ENCODE measurements around the gene RYR3. TPM values are rescaled to one million over a fixed set of nuclear protein-coding genes. Genes with fewer than 3 reads are reported as not detected.

The RYR3 gene
- total and polyA plus RNA-seq, 2 of the 13 experiments (the other 11 are each of a cell fraction or from before 2014, with no cell fraction given) = not detected

DNA sequence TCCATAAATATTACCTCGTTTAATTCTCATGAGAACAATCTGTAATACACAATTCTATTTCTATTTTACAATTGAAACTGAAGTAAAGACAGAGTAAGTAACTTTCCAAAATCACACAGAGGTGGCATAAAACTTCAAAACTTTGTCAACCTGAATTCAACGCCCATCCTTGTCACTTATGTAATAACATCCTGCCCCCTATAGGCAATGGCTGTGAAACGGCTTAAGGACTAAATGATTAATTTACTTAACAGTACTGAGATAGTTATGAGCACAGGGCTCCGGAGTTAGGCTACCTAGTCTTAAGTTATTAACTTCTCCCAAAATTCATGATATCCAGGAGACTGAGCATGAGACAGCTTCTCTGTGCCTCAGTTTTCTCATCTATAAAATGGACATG, 364.5 kb downstream of the RYR3 start:
- FAIRE-seq (no peak), ATAC-seq (no peak), DNase-seq (ENCODE audit: low spot score) (no peak)
- no peaks in the 10 kb centered on the region for H4K20me1 ChIP-seq (ENCODE audit: insufficient read depth, low read length)
- H2AFZ ChIP-seq (ENCODE audit: low read length) = no peak overlapping the region
- no peak overlapping the region for H3K4me3 ChIP-seq (replicated peaks in 1 of 3; ENCODE audit: insufficient read depth in 1 of 3, low read depth in 2 of 3, low read length in 3 of 3)
- POLR2A ChIA-PET = no interaction called here
- H3K9ac ChIP-seq (ENCODE audit: insufficient read depth, low read depth, low read length) = no peak overlapping the region
- H3K27ac ChIP-seq (ENCODE audit: extremely low read length, insufficient read depth, low read length) = no peak overlapping the region
- 1% methylated on average over 4 of the region's 4 CpGs for WGBS (ENCODE audit: low lambda C conversion rate)
- H3K79me2 ChIP-seq (ENCODE audit: insufficient read depth, low read length) = no peaks in the 10 kb centered on the region
- intact Hi-C loops (cut with micrococcal nuclease; ENCODE audit: unreplicated experiment) (no loop called here), in situ Hi-C loops (cut with HindIII; ENCODE audit: extremely low pct_ligation_motif_present, low pct_unique_long_range_greater_than_20kb) (no loop called here)
- no peaks in the 10 kb centered on the region for H3K4me1 ChIP-seq (ENCODE audit: insufficient read depth, low read length)
- BruUV-seq (replicated peaks) = no TSS peak
- peaks cover 0 to 20% of the 10 kb centered on the region in 2 experiments; a peak in 2 of 5 replicates for H3K27me3 ChIP-seq (ENCODE audit: control insufficient read depth in 1 of 2, insufficient read depth in 2 of 2, low read length in 2 of 2)
- CTCF ChIA-PET (ENCODE audit: low intra/inter-chr PET ratio, low total read pairs) = no interaction called here
- no peaks in the 10 kb centered on the region for H3K9me3 ChIP-seq (ENCODE audit: low read length)
- TF ChIP-seq ZNF331 (CRISPR knock-in tag; IDR thresholded peaks at IDR 0.05) (no peak), ZNF629 (CRISPR knock-in tag; conservative IDR thresholded peaks at IDR 0.05) (0 out of 2 replicates have a peak, but pooled peaks have one; percentile 21), NFE2L2 (IDR thresholded peaks at IDR 0.05; ENCODE audit: low read length) (no peak), STAG1 (CRISPR knock-in tag; IDR thresholded peaks at IDR 0.05) (0 out of 2 replicates have a peak, but pooled peaks have one; percentile 26), PCBP2 (optimal IDR thresholded peaks at IDR 0.05; ENCODE audit: low read depth, low read length, poor library complexity, severe bottlenecking) (no peak)
- no peak overlapping the region for H3K4me2 ChIP-seq (ENCODE audit: low read depth, low read length)
- no peaks in the 10 kb centered on the region for H3K36me3 ChIP-seq (replicated peaks in 1 of 2; ENCODE audit: control insufficient read depth in 1 of 2, insufficient read depth in 2 of 2, low read length in 2 of 2)

DNA sequence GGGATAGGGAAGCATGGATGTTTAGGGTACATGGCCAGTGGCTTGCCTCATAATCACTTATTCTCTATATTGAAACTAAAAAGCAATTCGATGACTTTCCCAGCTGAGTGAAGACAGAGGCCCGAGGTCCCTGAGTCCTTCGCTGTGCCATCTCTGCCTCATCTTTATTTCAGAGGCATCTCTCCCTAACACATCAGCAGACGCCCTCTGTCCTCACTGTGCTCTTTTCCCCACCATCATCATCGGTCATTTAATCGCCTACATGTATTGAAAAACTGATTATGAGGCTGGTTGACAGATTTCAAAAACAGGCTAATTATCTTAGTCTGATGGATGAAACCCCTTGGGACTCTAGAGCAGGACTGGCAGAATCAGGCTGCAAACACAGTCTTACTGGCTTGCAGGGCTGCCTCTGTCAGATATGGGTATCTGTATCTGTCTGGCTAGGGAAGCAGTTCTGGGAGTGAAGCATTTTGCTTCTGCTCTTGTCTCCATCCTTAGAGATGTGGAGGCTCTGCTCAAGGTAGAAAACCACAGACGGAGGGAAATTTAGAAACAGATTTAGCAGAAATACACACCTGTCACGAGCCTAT, 366.6 kb downstream of the RYR3 start:
- H3K4me1 ChIP-seq (ENCODE audit: insufficient read depth, low read length) = no peaks in the 10 kb centered on the region
- no peak overlapping the region for H3K4me2 ChIP-seq (ENCODE audit: low read depth, low read length)
- H3K79me2 ChIP-seq (ENCODE audit: insufficient read depth, low read length) = no peaks in the 10 kb centered on the region
- ChIA-PET CTCF (ENCODE audit: low intra/inter-chr PET ratio, low total read pairs) (no interaction called here), POLR2A (no interaction called here)
- ATAC-seq (no peak), FAIRE-seq (no peak), DNase-seq (ENCODE audit: low spot score) (no peak)
- H3K27ac ChIP-seq (ENCODE audit: extremely low read length, insufficient read depth, low read length) = no peak overlapping the region
- in situ Hi-C loops (cut with HindIII; ENCODE audit: extremely low pct_ligation_motif_present, low pct_unique_long_range_greater_than_20kb) = no loop called here
- intact Hi-C loops (cut with micrococcal nuclease; ENCODE audit: unreplicated experiment) = no loop called here
- no TSS peak for BruUV-seq (replicated peaks)
- WGBS (ENCODE audit: low lambda C conversion rate) = 4% methylated on average over 8 of the region's 8 CpGs
- no peak overlapping the region for H2AFZ ChIP-seq (ENCODE audit: low read length)
- no peak overlapping the region for H3K4me3 ChIP-seq (replicated peaks in 1 of 3; ENCODE audit: insufficient read depth in 1 of 3, low read depth in 2 of 3, low read length in 3 of 3)
- H3K27me3 ChIP-seq (ENCODE audit: control insufficient read depth in 1 of 2, insufficient read depth in 2 of 2, low read length in 2 of 2) = peaks cover 0 to 16% of the 10 kb centered on the region in 2 experiments; a peak in 2 of 5 replicates
- H3K9ac ChIP-seq (ENCODE audit: insufficient read depth, low read depth, low read length) = no peak overlapping the region
- no peaks in the 10 kb centered on the region for H3K36me3 ChIP-seq (replicated peaks in 1 of 2; ENCODE audit: control insufficient read depth in 1 of 2, insufficient read depth in 2 of 2, low read length in 2 of 2)
- no peaks in the 10 kb centered on the region for H4K20me1 ChIP-seq (ENCODE audit: insufficient read depth, low read length)
- H3K9me3 ChIP-seq (ENCODE audit: low read length) = no peaks in the 10 kb centered on the region
- TF ChIP-seq TGIF2 (CRISPR knock-in tag; IDR thresholded peaks at IDR 0.05) (no peak), HNRNPH1 (optimal IDR thresholded peaks at IDR 0.05; ENCODE audit: low read depth, low read length) (no peak), ZSCAN22 (CRISPR knock-in tag; IDR thresholded peaks at IDR 0.05) (no peak), ZKSCAN1 (IDR thresholded peaks at IDR 0.05; ENCODE audit: low read length) (no peak), ESRRA (CRISPR knock-in tag; IDR thresholded peaks at IDR 0.05; ENCODE audit: low read depth) (no peak), MBNL3 (CRISPR knock-in tag; conservative IDR thresholded peaks at IDR 0.05) (no peak)
- TF ChIP-seq, protein P1, sequence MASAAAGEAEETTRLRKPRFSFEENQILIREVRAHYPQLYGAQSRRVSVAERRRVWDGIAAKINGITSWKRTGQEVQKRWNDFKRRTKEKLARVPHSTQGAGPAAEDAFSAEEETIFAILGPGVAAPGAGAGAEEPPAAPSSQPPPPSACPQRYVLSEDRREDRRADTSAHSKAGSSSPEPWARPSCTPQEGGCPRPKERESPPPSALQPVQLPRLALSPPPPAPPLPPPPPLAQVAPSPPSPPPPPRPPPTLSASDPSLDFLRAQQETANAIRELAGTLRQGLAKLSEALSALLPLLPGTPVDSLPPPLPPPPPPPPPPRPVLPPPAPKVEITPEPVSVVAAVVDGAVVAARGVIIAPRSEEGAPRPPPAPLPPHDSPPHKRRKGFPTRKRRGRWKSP (CRISPR knock-in tag; IDR thresholded peaks at IDR 0.05) = no peak
- TF ChIP-seq, protein P2, sequence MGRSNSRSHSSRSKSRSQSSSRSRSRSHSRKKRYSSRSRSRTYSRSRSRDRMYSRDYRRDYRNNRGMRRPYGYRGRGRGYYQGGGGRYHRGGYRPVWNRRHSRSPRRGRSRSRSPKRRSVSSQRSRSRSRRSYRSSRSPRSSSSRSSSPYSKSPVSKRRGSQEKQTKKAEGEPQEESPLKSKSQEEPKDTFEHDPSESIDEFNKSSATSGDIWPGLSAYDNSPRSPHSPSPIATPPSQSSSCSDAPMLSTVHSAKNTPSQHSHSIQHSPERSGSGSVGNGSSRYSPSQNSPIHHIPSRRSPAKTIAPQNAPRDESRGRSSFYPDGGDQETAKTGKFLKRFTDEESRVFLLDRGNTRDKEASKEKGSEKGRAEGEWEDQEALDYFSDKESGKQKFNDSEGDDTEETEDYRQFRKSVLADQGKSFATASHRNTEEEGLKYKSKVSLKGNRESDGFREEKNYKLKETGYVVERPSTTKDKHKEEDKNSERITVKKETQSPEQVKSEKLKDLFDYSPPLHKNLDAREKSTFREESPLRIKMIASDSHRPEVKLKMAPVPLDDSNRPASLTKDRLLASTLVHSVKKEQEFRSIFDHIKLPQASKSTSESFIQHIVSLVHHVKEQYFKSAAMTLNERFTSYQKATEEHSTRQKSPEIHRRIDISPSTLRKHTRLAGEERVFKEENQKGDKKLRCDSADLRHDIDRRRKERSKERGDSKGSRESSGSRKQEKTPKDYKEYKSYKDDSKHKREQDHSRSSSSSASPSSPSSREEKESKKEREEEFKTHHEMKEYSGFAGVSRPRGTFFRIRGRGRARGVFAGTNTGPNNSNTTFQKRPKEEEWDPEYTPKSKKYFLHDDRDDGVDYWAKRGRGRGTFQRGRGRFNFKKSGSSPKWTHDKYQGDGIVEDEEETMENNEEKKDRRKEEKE (IDR thresholded peaks at IDR 0.05) = no peak
- TF ChIP-seq, protein P3, sequence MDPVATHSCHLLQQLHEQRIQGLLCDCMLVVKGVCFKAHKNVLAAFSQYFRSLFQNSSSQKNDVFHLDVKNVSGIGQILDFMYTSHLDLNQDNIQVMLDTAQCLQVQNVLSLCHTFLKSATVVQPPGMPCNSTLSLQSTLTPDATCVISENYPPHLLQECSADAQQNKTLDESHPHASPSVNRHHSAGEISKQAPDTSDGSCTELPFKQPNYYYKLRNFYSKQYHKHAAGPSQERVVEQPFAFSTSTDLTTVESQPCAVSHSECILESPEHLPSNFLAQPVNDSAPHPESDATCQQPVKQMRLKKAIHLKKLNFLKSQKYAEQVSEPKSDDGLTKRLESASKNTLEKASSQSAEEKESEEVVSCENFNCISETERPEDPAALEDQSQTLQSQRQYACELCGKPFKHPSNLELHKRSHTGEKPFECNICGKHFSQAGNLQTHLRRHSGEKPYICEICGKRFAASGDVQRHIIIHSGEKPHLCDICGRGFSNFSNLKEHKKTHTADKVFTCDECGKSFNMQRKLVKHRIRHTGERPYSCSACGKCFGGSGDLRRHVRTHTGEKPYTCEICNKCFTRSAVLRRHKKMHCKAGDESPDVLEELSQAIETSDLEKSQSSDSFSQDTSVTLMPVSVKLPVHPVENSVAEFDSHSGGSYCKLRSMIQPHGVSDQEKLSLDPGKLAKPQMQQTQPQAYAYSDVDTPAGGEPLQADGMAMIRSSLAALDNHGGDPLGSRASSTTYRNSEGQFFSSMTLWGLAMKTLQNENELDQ (CRISPR knock-in tag; IDR thresholded peaks at IDR 0.05; ENCODE audit: borderline replicate concordance) = no peak

All from HepG2 (cell line).